HCT116 (cell line): ENCODE data around the gene NLRP7. TPM values are rescaled to one million over a fixed set of nuclear protein-coding genes. Genes with fewer than 3 reads are reported as not detected.

ENCODE experiments used
- ATAC-seq: fragments of 200-7000 bp; cut with Tn5 transposase; 2 replicates; pipeline ENCODE4 v1.9.1; 2020; ENCODE audit warnings: mild to moderate bottlenecking, moderate library complexity
- BruUV-seq: library from RNA; stranded (reverse); fragments of 400-500 nt; replicated peaks from 2 replicates; lab custom pipeline; 2021; lab: Mats Ljungman, UMichigan
- CTCF ChIA-PET: fragments of 300-600 bp; sonication (Branson Sonifier 250); formaldehyde crosslinking; loops from one replicate; lab custom pipeline; 2021; ENCODE audit warnings: antibody characterized with exemption; lab: Charles Lee
- POLR2A ChIA-PET: fragments of 300-600, 350-600 bp; sonication (Branson Sonifier 250); formaldehyde crosslinking; loops from one replicate; lab custom pipeline; 2021; ENCODE audit warnings: antibody characterized with exemption; lab: Charles Lee
- RAD21 ChIA-PET, 2 experiments: fragments of 300-600 bp; sonication (Branson Sonifier 250); formaldehyde crosslinking; loops; one replicate each; lab custom pipeline; 2023; ENCODE audit warnings: low total read pairs in 2 of 2; ENCODE audit not compliant: uncharacterized antibody in 2 of 2, unreplicated experiment in 2 of 2, low non-redundant PET in 1 of 2; lab: Charles Lee
- DNase-seq: peaks from one replicate; pipeline ENCODE4 v3.0.0-alpha.2; 2010; ENCODE audit warnings: low read depth, low spot score
- H2AFZ ChIP-seq: fragments of 200-600 bp; shearing (Covaris generic), sonication (generic); 2 replicates; pipeline ENCODE4 v1.6.1; 2017; ENCODE audit warnings: low read depth, mixed run types, mixed read lengths, antibody characterized with exemption, low read length; ENCODE audit not compliant: poor library complexity, severe bottlenecking
- H3K27ac ChIP-seq: 2 replicates; pipeline ENCODE4 v1.5.1; 2012; ENCODE audit warnings: low read depth, low read length
- H3K27me3 ChIP-seq: fragments of 200-600 bp; sonication (generic); 2 replicates; pipeline ENCODE4 v1.6.1; 2016; ENCODE audit warnings: mixed run types, low read length, mixed read lengths; ENCODE audit not compliant: insufficient read depth
- H3K36me3 ChIP-seq, 2 experiments: fragments of 200-500 bp in 1 of 2; fragments of 200-600 bp in 1 of 2; sonication (Bioruptor generic) in 1 of 2; sonication (generic) in 1 of 2; 2 replicates each; pipeline versions ENCODE4 v1.5.1 to v1.6.1; 2014 to 2016; ENCODE audit warnings: low read length in 2 of 2, inconsistent platforms in 1 of 2, mixed read lengths in 1 of 2, mixed run types in 1 of 2; ENCODE audit not compliant: insufficient read depth in 2 of 2, control insufficient read depth in 1 of 2
- H3K4me1 ChIP-seq, 2 experiments: fragments of 200-600 bp in 1 of 2; sonication (generic) in 1 of 2; 2 replicates each; pipeline versions ENCODE4 v1.5.1 to v1.6.1; 2012 to 2017; ENCODE audit warnings: low read length in 2 of 2, inconsistent platforms in 1 of 2, mild to moderate bottlenecking in 1 of 2, mixed read lengths in 1 of 2, mixed run types in 1 of 2, moderate library complexity in 1 of 2; ENCODE audit not compliant: insufficient read depth in 2 of 2, control insufficient read depth in 1 of 2
- H3K4me2 ChIP-seq: fragments of 200-600 bp; sonication (generic); 2 replicates; pipeline ENCODE4 v1.6.1; 2017; ENCODE audit warnings: mixed run types, low read length, mixed read lengths
- H3K4me3 ChIP-seq, 2 experiments: fragments of 200-600 bp in 1 of 2; sonication (generic) in 1 of 2; replicated peaks in 1 of 2; 2 replicates each; pipeline ENCODE4 v1.5.1; 2011 to 2016; ENCODE audit warnings: low read length in 2 of 2, control low read depth in 1 of 2, low read depth in 1 of 2, mild to moderate bottlenecking in 1 of 2, mixed read lengths in 1 of 2, mixed run types in 1 of 2
- H3K79me2 ChIP-seq: fragments of 200-600 bp; sonication (generic); 2 replicates; pipeline ENCODE4 v1.6.1; 2017; ENCODE audit warnings: mild to moderate bottlenecking, mixed run types, low read length, moderate library complexity, mixed read lengths; ENCODE audit not compliant: insufficient read depth
- H3K9ac ChIP-seq: fragments of 200-600 bp; sonication (generic); 2 replicates; pipeline ENCODE4 v1.6.1; 2016; ENCODE audit warnings: low read length, mixed read lengths
- H3K9me2 ChIP-seq: fragments of 200-600 bp; sonication (generic), shearing (Covaris generic); 2 replicates; pipeline ENCODE4 v1.6.1; 2017; ENCODE audit warnings: mixed run types, mild to moderate bottlenecking, moderate library complexity; ENCODE audit not compliant: insufficient read depth
- H3K9me3 ChIP-seq, 2 experiments: fragments of 200-500 bp in 1 of 2; fragments of 200-600 bp in 1 of 2; sonication (Bioruptor generic) in 1 of 2; sonication (generic) in 1 of 2; 2 replicates each; pipeline ENCODE4 v1.6.1; 2014 to 2017; ENCODE audit warnings: low read length in 2 of 2, mixed read lengths in 2 of 2, inconsistent platforms in 1 of 2, low read depth in 1 of 2, mild to moderate bottlenecking in 1 of 2, mixed run types in 1 of 2, moderate library complexity in 1 of 2; ENCODE audit not compliant: control insufficient read depth in 1 of 2, insufficient read depth in 1 of 2
- H4K20me1 ChIP-seq: fragments of 200-600 bp; sonication (generic), shearing (Covaris generic); 2 replicates; pipeline ENCODE4 v1.6.1; 2017; ENCODE audit warnings: mixed run types, mild to moderate bottlenecking, moderate library complexity; ENCODE audit not compliant: insufficient read depth
- CBX3 ChIP-seq: IDR thresholded peaks from 2 replicates; pipeline ENCODE4 v1.6.1; 2012; ENCODE audit warnings: low read depth
- CEBPB ChIP-seq: IDR thresholded peaks from 2 replicates; pipeline ENCODE4 v1.6.1; 2012; ENCODE audit warnings: low read depth
- EGR1 ChIP-seq: IDR thresholded peaks from 2 replicates; pipeline ENCODE4 v1.6.1; 2012; ENCODE audit warnings: low read depth
- EZH2 ChIP-seq: fragments of 200-600 bp; sonication (generic); IDR thresholded peaks from 2 replicates; pipeline ENCODE4 v1.6.1; 2017; ENCODE audit warnings: antibody characterized with exemption, mixed run types
- FOSL1 ChIP-seq: IDR thresholded peaks from 2 replicates; pipeline ENCODE4 v1.6.1; 2012; ENCODE audit warnings: low read depth
- POLR2A ChIP-seq: IDR thresholded peaks from 2 replicates; pipeline ENCODE4 v1.7.0; 2011; ENCODE audit warnings: borderline replicate concordance; ENCODE audit not compliant: insufficient read depth, insufficient read length; ENCODE audit errors: extremely low read depth
- POLR2AphosphoS5 ChIP-seq: IDR thresholded peaks from 2 replicates; pipeline ENCODE4 v1.6.1; 2011; ENCODE audit warnings: mild to moderate bottlenecking, low read depth, low read length, moderate library complexity
- RAD21 ChIP-seq: IDR thresholded peaks from 2 replicates; pipeline ENCODE4 v1.6.1; 2012; ENCODE audit warnings: low read depth, mild to moderate bottlenecking
- SP1 ChIP-seq: IDR thresholded peaks from 2 replicates; pipeline ENCODE4 v1.6.1; 2012; ENCODE audit warnings: low read depth
- SRF ChIP-seq: IDR thresholded peaks from 2 replicates; pipeline ENCODE4 v1.6.1; 2012; ENCODE audit warnings: low read depth
- TCF7L2 ChIP-seq: IDR thresholded peaks from 2 replicates; pipeline ENCODE4 v1.7.0; 2011; ENCODE audit warnings: borderline replicate concordance, inconsistent platforms; ENCODE audit not compliant: insufficient read depth, insufficient read length; ENCODE audit errors: extremely low read depth
- YY1 ChIP-seq: IDR thresholded peaks from 2 replicates; pipeline ENCODE4 v1.6.1; 2011; ENCODE audit warnings: low read length, low read depth, moderate library complexity, mild to moderate bottlenecking; ENCODE audit not compliant: insufficient replicate concordance; ENCODE audit errors: extremely low read depth
- ZFX ChIP-seq: fragments of 450-650 bp; IDR thresholded peaks from 2 replicates; pipeline ENCODE4 v1.6.1; 2017
- intact Hi-C: fragments of 100-400 bp; cut with micrococcal nuclease; formaldehyde crosslinking; loops from 2 replicates; pipeline ENCODE4 v1.10.0; 2022
- total RNA-seq: library from RNA; stranded (reverse); gene quantifications from one replicate; pipeline ENCODE4 v1.2.1, GENCODE V29; 2021; ENCODE audit not compliant: unreplicated experiment
- TF ChIP-seq, protein P1 (sequence below): IDR thresholded peaks from 2 replicates; pipeline ENCODE4 v1.6.1; 2012
- TF ChIP-seq, protein P2 (sequence below): IDR thresholded peaks from 2 replicates; pipeline ENCODE4 v1.6.1; 2012

Gene NLRP7
- total RNA-seq, 1 experiment from 2014 or later, result not detected

DNA sequence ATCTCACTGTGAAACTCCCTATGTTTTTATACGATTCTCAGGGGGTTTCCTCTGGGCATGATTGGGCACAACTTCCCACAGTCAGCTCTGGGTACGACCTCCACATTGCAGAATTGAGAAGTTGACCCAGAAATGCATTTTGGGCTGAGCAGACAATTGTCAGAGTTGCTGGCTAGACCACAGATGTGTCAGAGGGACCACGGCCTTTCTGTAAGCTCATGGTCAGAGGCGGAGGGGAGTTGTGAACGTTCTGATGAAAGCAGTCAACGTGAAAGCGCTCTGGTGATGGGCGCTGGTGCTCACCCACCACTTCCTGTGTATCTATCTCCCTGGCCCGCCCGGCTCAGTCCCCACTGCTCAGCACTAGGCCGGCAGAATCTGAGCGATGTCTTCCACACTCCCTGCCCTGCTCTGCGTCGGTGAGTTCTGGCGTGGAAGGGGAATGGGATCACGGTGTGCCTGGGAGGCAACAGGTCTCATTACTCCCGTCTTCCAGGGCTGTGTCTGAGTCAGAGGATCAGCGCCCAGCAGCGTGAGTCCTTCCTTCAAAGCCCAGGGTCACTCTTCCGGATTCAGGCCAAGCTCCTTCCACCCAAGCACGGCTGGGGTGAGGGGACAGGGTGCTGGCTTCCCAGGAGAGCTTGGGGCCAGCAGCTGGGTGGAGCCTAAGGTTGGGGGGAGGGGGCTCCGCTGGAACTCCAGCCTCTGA, 41.4 kb downstream of the NLRP7 start, which contains the start of gene NCR1:
Gene NCR1 (plus strand): TSS at position 346 of the 709 bp plus-strand sequence. CDS start 40 bp downstream, at position 386.
- intact Hi-C loops, result no loop called here
- Histone ChIP-seq H3K4me3 (no peak within 1 kb of the TSS), H3K9ac (no peak within 1 kb of the TSS), H3K27me3 (no peaks in the 10 kb centered on the region), H4K20me1 (no peaks in the 10 kb centered on the region), H3K9me3 (no peaks in the 10 kb centered on the region), H3K9me2 (no peaks in the 10 kb centered on the region), H3K79me2 (no peaks in the 10 kb centered on the region), H3K4me1 (no peaks in the 10 kb centered on the region), H3K36me3 (no peaks in the 10 kb centered on the region), H2AFZ (no peak within 1 kb of the TSS), H3K4me2 (no peak within 1 kb of the TSS), H3K27ac (no peak within 1 kb of the TSS)
- no peak for DNase-seq
- ATAC-seq, result no peak
- BruUV-seq, result no TSS peak
- POLR2A ChIA-PET, result no interaction called here
- TF ChIP-seq ZFX (no peak), RAD21 (no peak), EZH2 (no peak), EGR1 (no peak), TCF7L2 (no peak), YY1 (no peak), SRF (no peak), POLR2A (no peak), POLR2AphosphoS5 (no peak), CEBPB (no peak), CBX3 (no peak), SP1 (no peak), FOSL1 (no peak)
- TF ChIP-seq, protein P1, sequence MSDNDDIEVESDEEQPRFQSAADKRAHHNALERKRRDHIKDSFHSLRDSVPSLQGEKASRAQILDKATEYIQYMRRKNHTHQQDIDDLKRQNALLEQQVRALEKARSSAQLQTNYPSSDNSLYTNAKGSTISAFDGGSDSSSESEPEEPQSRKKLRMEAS, result no peak
- TF ChIP-seq, protein P2, sequence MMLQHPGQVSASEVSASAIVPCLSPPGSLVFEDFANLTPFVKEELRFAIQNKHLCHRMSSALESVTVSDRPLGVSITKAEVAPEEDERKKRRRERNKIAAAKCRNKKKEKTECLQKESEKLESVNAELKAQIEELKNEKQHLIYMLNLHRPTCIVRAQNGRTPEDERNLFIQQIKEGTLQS, result no peak
- RAD21 ChIA-PET, result no interaction called here
- CTCF ChIA-PET, result no interaction called here
